Mucosa of descending colon (tissue), 3 donors: ENCODE data around the gene ACE. TPM values are rescaled to one million over a fixed set of nuclear protein-coding genes. Genes with fewer than 3 reads are reported as not detected.

Experiments used
- ATAC-seq: fragments of 200-7000 bp; cut with Tn5 transposase; one replicate; pipeline ENCODE4 v1.9.1; 2020; ENCODE audit warnings: mild to moderate bottlenecking, moderate library complexity
- DNase-seq, 3 donors: peaks; one replicate each; pipeline ENCODE4 v3.0.0-alpha.2; 2020
- H3K36me3 ChIP-seq: fragments of 200-600 bp; one replicate; pipeline ENCODE4 v1.8.0; 2021; ENCODE audit warnings: low read depth, mild to moderate bottlenecking
- H3K4me1 ChIP-seq: fragments of 200-600 bp; one replicate; pipeline ENCODE4 v1.8.0; 2021; ENCODE audit warnings: low read depth, mild to moderate bottlenecking
- H3K4me3 ChIP-seq: fragments of 200-600 bp; one replicate; pipeline ENCODE4 v1.8.0; 2021; ENCODE audit warnings: mild to moderate bottlenecking
- H3K9me3 ChIP-seq: fragments of 200-600 bp; one replicate; pipeline ENCODE4 v1.8.0; 2021; ENCODE audit warnings: mild to moderate bottlenecking
- intact Hi-C, 2 donors: fragments of 100-400 bp; cut with DNase I in 1 of 2; cut with micrococcal nuclease in 1 of 2; formaldehyde crosslinking; loops; one replicate each; pipeline versions ENCODE4 v1.11.0 to v1.11.1; 2022; cut with DNase I, micrococcal nuclease
- total RNA-seq, 3 donors: library from RNA; stranded (reverse); fragmentation: NEBNext Ultra II Directional in 2 of 3; extraction: Animal tissue kit (Norgen Biotek cat#: 25700) in 2 of 3; gene quantifications; one replicate each; pipeline versions ENCODE4 v1.2.1 to v1.2.4, GENCODE V29; 2021 to 2023
- TF ChIP-seq, protein P1 (sequence below): fragments of 200-600 bp; IDR thresholded peaks from one replicate; pipeline ENCODE4 v1.8.0; 2022; ENCODE audit warnings: antibody characterized with exemption, mild to moderate bottlenecking
- donor health status: DM: no; HTN: no; CAD: no; lungs with moderate emphysema.
- donor health status: DM: no; HTN: no; CAD: no.
- donor health status: DM: no; HTN: yes; CAD: no.

ACE gene
- total RNA-seq, 3 donors from 2014 or later, result 16.0 to 24.6 (median 23.0) TPM

DNA sequence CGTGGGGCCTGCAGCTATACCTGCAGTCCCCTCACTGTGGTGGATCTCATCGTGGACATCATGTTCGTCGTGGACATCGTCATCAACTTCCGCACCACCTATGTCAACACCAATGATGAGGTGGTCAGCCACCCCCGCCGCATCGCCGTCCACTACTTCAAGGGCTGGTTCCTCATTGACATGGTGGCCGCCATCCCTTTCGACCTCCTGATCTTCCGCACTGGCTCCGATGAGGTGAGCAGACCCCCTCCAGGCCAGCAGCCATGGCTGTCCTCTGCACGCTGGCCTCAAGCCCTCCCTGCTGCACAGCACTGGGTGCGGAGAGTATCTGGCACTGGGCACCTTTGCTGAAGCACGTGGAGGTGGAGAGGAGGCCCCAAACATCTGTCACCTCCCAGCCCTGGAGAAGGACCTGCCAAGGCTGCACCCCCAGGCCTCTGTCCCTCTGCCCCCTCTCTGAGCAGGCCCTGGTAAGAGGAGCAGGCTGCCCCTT, 57.3 kb downstream of the ACE start:
- TF ChIP-seq, protein P1, sequence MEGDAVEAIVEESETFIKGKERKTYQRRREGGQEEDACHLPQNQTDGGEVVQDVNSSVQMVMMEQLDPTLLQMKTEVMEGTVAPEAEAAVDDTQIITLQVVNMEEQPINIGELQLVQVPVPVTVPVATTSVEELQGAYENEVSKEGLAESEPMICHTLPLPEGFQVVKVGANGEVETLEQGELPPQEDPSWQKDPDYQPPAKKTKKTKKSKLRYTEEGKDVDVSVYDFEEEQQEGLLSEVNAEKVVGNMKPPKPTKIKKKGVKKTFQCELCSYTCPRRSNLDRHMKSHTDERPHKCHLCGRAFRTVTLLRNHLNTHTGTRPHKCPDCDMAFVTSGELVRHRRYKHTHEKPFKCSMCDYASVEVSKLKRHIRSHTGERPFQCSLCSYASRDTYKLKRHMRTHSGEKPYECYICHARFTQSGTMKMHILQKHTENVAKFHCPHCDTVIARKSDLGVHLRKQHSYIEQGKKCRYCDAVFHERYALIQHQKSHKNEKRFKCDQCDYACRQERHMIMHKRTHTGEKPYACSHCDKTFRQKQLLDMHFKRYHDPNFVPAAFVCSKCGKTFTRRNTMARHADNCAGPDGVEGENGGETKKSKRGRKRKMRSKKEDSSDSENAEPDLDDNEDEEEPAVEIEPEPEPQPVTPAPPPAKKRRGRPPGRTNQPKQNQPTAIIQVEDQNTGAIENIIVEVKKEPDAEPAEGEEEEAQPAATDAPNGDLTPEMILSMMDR, result no peak
- peaks cover 8% of the 10 kb centered on the region for H3K4me1 ChIP-seq
- ATAC-seq (no peak), DNase-seq (peak in 2 of 3 donors; percentile 9 to 27)
- no peak overlapping the region for H3K4me3 ChIP-seq
- intact Hi-C loops, result no loop called here
- no peaks in the 10 kb centered on the region for H3K36me3 ChIP-seq
- no peaks in the 10 kb centered on the region for H3K9me3 ChIP-seq

DNA sequence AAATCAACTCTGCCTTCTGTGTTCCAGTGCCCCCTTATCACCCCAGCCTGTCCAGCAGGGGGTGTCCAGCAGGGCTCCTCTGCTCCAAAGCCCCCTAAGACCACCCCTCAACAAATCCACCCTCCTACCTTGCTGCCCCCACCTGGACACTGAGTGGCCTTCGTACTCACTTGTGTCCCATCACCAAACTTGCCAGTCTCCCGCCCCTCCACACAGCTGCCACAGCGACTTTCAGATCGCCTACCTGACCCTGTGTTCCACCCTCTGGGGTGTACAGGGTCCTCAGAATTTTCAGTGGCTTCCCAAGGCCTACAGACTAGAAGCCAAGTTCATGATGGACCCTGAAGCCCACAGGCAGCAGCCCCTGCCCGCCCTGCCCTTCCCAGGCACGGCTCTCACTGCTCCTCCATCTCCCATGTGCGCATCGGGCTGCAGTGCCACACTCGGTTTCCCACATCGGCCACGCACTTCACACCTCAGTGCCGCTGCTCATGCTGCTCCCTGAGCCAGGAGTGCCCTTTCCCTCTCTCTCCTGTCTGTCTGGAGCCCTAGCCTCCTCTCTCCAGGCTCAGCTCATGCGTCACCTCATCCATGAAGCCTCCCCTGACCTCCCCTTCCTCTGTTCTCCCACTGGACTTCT, 58.1 kb downstream of the ACE start:
- Histone ChIP-seq H3K36me3 (no peaks in the 10 kb centered on the region), H3K4me3 (no peak overlapping the region), H3K9me3 (no peaks in the 10 kb centered on the region), H3K4me1 (peaks cover 8% of the 10 kb centered on the region)
- TF ChIP-seq, protein P1, result no peak
- DNase-seq (peak in 2 of 3 donors; percentile 7 to 17), ATAC-seq (no peak)
- intact Hi-C loops, result no loop called here

DNA sequence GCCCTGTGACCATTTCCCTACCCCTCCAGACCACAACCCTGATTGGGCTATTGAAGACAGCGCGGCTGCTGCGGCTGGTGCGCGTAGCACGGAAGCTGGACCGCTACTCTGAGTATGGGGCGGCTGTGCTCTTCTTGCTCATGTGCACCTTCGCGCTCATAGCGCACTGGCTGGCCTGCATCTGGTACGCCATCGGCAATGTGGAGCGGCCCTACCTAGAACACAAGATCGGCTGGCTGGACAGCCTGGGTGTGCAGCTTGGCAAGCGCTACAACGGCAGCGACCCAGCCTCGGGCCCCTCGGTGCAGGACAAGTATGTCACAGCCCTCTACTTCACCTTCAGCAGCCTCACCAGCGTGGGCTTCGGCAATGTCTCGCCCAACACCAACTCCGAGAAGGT, 58.8 kb downstream of the ACE start:
- no peak for DNase-seq
- peaks cover 8% of the 10 kb centered on the region for H3K4me1 ChIP-seq
- H3K4me3 ChIP-seq, result no peak overlapping the region
- intact Hi-C loops, result no loop called here
- no peaks in the 10 kb centered on the region for H3K9me3 ChIP-seq
- TF ChIP-seq, protein P1, result no peak
- no peak for ATAC-seq
- H3K36me3 ChIP-seq, result no peaks in the 10 kb centered on the region

DNA sequence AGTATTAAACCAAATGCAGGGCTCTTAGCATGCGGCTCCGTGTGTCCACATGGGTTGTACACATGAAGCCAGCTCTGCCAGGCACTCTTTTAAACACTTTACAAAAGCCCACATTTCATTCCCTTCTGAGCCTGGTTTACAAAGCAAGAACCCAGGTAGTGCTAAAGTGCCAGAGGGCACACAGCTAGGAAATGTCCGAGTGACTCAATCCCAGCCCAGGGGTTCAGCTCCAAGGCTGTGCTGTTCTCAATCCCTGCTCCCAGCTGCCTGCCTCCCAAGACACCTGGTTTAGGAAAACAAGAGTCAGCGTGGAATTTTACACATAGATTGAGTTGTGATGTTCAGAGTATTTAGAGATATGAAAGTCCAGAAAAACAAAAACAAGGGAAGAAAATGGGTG, 60.1 kb downstream of the ACE start:
- no peak for ATAC-seq
- intact Hi-C loops, result no loop called here
- Histone ChIP-seq H3K36me3 (no peaks in the 10 kb centered on the region), H3K4me3 (no peak overlapping the region), H3K4me1 (peaks cover 8% of the 10 kb centered on the region), H3K9me3 (no peaks in the 10 kb centered on the region)
- no peak for DNase-seq
- TF ChIP-seq, protein P1, result no peak

DNA sequence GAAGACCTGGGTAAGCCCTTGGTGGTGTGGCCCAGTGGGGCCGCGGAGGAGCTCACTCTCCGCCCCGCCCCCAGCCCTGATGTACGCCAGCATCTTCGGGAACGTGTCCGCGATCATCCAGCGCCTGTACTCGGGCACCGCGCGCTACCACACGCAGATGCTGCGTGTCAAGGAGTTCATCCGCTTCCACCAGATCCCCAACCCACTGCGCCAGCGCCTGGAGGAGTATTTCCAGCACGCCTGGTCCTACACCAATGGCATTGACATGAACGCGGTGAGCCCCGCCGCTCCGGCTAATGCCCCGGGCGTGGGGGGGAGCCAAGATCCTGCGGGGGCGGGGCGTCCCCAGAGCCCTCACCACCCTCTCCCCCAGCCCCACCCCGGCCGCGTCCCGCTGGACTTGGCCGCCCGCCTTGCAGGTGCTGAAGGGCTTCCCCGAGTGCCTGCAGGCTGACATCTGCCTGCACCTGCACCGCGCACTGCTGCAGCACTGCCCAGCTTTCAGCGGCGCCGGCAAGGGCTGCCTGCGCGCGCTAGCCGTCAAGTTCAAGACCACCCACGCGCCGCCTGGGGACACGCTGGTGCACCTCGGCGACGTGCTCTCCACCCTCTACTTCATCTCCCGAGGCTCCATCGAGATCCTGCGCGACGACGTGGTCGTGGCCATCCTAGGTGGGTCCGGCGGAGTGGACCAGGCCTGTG, 61.3 kb downstream of the ACE start:
- TF ChIP-seq, protein P1, result no peak
- peak in 1 of 3 donors; percentile 47 for DNase-seq
- peaks cover 8% of the 10 kb centered on the region for H3K4me1 ChIP-seq
- H3K36me3 ChIP-seq, result no peaks in the 10 kb centered on the region
- peak; percentile 40 for ATAC-seq
- H3K4me3 ChIP-seq, result no peak overlapping the region
- intact Hi-C loops, result no loop called here
- H3K9me3 ChIP-seq, result no peaks in the 10 kb centered on the region
